Heart right ventricle (tissue), 16 donors: ENCODE data around the gene ONECUT2. TPM values are rescaled to one million over a fixed set of nuclear protein-coding genes. Genes with fewer than 3 reads are reported as not detected.

ENCODE experiments used
- ATAC-seq, 8 donors: fragments of 200-7000 bp; cut with Tn5 transposase; one replicate each; pipeline ENCODE4 v1.9.1; 2020; ENCODE audit warnings: mild to moderate bottlenecking in 8 of 8, moderate library complexity in 8 of 8, moderate number of reproducible peaks in 1 of 8
- DNase-seq, 2 donors: peaks; one replicate each; pipeline ENCODE4 v3.0.0-alpha.2; 2020
- H3K27ac ChIP-seq, 10 donors: fragments of 200-600 bp; sonication (generic) in 2 of 10; one replicate each; pipeline versions ENCODE4 v1.5.0 to v1.8.0; 2020 to 2022; ENCODE audit warnings: mild to moderate bottlenecking in 3 of 10
- H3K27me3 ChIP-seq, 7 donors: fragments of 200-600 bp; one replicate each; pipeline ENCODE4 v1.8.0; 2021 to 2022; ENCODE audit warnings: mild to moderate bottlenecking in 2 of 7
- H3K36me3 ChIP-seq, 9 donors: fragments of 200-600 bp; sonication (generic) in 1 of 9; one replicate each; pipeline versions ENCODE4 v1.5.0 to v1.8.0; 2020 to 2022; ENCODE audit warnings: mild to moderate bottlenecking in 2 of 9
- H3K4me1 ChIP-seq, 9 donors: fragments of 200-600 bp; sonication (generic) in 1 of 9; one replicate each; pipeline versions ENCODE4 v1.5.0 to v1.8.0; 2020 to 2022; ENCODE audit warnings: mild to moderate bottlenecking in 4 of 9
- H3K4me3 ChIP-seq, 10 donors: fragments of 200-600 bp; sonication (generic) in 2 of 10; one replicate each; pipeline versions ENCODE4 v1.5.0 to v1.8.0; 2020 to 2022; ENCODE audit warnings: mild to moderate bottlenecking in 7 of 10, moderate library complexity in 2 of 10
- H3K9me3 ChIP-seq, 11 donors: fragments of 200-600 bp in 10 of 11; sonication (generic) in 2 of 11; one replicate each; pipeline versions ENCODE4 v1.5.0 to v1.8.0; 2013 to 2022; ENCODE audit warnings: mild to moderate bottlenecking in 2 of 11, control low read depth in 1 of 11, moderate library complexity in 1 of 11
- WGBS, 2 donors: extraction: QIAGEN DNeasy Blood & Tissue Kit; methylation state at CpG; one replicate each; pipeline ENCODE4 v1.1.7; 2013; ENCODE audit warnings: inconsistent platforms in 1 of 2; 5-methylcytosine and 5-hydroxymethylcytosine counted together
- intact Hi-C, 10 donors: fragments of 100-400 bp; cut with DNase I; formaldehyde crosslinking; loops; one replicate each; pipeline versions ENCODE4 v1.11.1 to v1.14.2; 2022
- polyA plus RNA-seq, 2 donors: library from polyadenylated mRNA; stranded (reverse); fragments of 200-250 nt; gene quantifications; one replicate each; pipeline ENCODE4 v1.2.3, GENCODE V29; 2013
- total RNA-seq, 10 donors: library from RNA; stranded (reverse); fragmentation: NEBNext Ultra II Directional in 3 of 10; extraction: Animal tissue kit (Norgen Biotek cat#: 25700) in 3 of 10; gene quantifications; one replicate each; pipeline versions ENCODE4 v1.2.1 to v1.2.4, GENCODE V29; 2021 to 2023
- TF ChIP-seq, protein P1 (sequence below), 9 donors: fragments of 200-600 bp; sonication (generic) in 2 of 9; IDR thresholded peaks; one replicate each; pipeline versions ENCODE4 v1.5.0 to v1.8.0; 2021 to 2022; ENCODE audit warnings: antibody characterized with exemption in 9 of 9, mild to moderate bottlenecking in 5 of 9, moderate library complexity in 1 of 9
- donor health status: Arrhythmogenic right ventricular cardiomyopathy.
- donor health status: ischemic (EF 13 %, LVEDD 7.1; RV severe dilation, severe dysfunction).
- donor health status: healthy with polysubstance abuse.
- donor health status: DM: no; HTN: yes; CAD: no.
- donor health status: DM: no; HTN: no; CAD: no.
- donor health status: ischemic (EF 25% LVEDD 6.9; RV normal size, moderate dysfunction).
- donor health status: ischemic (EF 25% LVEDD 5.7; RV mildly dilated, moderate dysfunction).
- donor health status: healthy.
- donor health status: DM: yes; HTN: yes; CAD: no.
- donor health status: Ischemic cardiomyopathy.
- donor health status: ischemic (EF 35%, LVEDD 5.7; RV mildly dilated, moderate dysfunction).
- donor health status: nonischemic (EF 11% LVEDD 7.7; RV severe dilation, severe dysfunction).
- donor health status: DM: yes; HTN: yes; CAD: no.
- donor health status: PGD.
- donor health status: ischemic (EF 29% LVEDD 5.4; RV normal size, mild dysfunction).
- donor health status: nonischemic (EF 23%, LVEDD 6.1; RV moderate dilation, normal function).

The ONECUT2 gene
- total and polyA plus RNA-seq, 12 donors, result under 0.01 to 0.53 (median 0.09) TPM; not detected in 3

DNA sequence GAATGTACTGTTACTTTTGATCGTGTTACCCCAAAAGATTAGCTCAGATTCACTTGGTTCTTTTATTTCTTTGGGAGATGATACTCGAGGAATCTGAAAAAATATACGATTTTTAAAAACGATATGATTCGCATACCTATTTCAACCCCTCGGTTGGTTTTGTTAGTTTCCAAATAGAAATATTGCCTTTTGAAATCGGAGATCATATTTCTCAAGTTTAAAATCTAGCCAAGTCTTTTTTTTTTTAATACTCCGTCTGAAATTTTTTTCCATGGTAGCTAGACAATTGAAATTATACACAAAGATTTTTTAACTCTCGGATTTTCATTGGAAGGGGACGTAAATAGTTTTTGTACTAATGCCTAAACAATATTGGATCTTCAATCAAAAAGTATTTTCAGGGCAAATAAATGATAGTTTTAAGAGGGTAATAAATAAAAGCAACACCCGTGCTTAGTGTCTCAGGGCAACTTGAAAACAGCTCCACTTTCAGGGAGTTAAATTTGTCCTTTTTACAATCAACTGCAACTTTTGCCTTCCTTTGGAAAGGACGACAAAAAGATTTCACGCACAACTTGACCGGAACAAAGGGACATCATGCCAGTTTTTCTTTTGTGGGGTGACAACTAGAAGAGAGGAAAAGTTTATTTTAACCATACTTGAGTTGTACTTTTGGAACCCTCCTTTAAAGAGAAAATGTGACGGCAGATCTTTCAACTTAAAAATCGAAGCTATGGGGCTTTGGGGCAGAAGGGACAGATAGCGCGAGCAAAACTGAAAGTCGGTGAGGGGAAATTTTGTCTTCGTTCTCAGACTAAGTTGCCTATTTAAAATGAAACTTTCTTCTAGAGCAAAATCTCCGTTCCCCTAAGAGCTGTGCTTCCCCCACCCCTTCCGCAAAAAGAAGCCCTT, 5.8 kb upstream of the ONECUT2 start:
- ATAC-seq, result no peak

GRCh38 chr18:57430079-57431001, 4.8 kb upstream of the ONECUT2 start:
- Histone ChIP-seq H3K9me3 (no peaks in the 10 kb centered on the region), H3K27me3 (peaks cover 52 to 100% (median 98%) of the 10 kb centered on the region in 7 donors), H3K27ac (no peak overlapping the region), H3K36me3 (no peaks in the 10 kb centered on the region), H3K4me3 (no peak overlapping the region), H3K4me1 (peaks cover 4 to 35% (median 16%) of the 10 kb centered on the region in 9 donors)
- DNase-seq, result no peak
- TF ChIP-seq, protein P1, sequence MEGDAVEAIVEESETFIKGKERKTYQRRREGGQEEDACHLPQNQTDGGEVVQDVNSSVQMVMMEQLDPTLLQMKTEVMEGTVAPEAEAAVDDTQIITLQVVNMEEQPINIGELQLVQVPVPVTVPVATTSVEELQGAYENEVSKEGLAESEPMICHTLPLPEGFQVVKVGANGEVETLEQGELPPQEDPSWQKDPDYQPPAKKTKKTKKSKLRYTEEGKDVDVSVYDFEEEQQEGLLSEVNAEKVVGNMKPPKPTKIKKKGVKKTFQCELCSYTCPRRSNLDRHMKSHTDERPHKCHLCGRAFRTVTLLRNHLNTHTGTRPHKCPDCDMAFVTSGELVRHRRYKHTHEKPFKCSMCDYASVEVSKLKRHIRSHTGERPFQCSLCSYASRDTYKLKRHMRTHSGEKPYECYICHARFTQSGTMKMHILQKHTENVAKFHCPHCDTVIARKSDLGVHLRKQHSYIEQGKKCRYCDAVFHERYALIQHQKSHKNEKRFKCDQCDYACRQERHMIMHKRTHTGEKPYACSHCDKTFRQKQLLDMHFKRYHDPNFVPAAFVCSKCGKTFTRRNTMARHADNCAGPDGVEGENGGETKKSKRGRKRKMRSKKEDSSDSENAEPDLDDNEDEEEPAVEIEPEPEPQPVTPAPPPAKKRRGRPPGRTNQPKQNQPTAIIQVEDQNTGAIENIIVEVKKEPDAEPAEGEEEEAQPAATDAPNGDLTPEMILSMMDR (IDR thresholded peaks at IDR 0.05), result no peak
- no peak for ATAC-seq
- WGBS, 2 donors, result 2 to 4% methylated on average over 34 of the region's 34 CpGs
- intact Hi-C loops, result loop anchor here in 1 of 10 donors (10.0 kb wide), 1 partner anchor 566 kb away; no protein-coding TSS in a partner anchor

More for the DNA sequence above, 5.8 kb upstream of the ONECUT2 start:
- Histone ChIP-seq H3K4me1 (peaks cover under 1 to 28% (median 10%) of the 10 kb centered on the region in 9 donors), H3K9me3 (no peaks in the 10 kb centered on the region), H3K27me3 (peaks cover 48 to 100% (median 99%) of the 10 kb centered on the region in 7 donors), H3K36me3 (no peaks in the 10 kb centered on the region), H3K27ac (no peak overlapping the region), H3K4me3 (no peak overlapping the region)
- intact Hi-C loops, result loop anchor here in 1 of 10 donors (10.0 kb wide), 1 partner anchor 565 kb away; no protein-coding TSS in a partner anchor
- TF ChIP-seq, protein P1 (IDR thresholded peaks at IDR 0.05), result no peak
- DNase-seq, result no peak
- WGBS, 2 donors, result 6 to 9% methylated on average over 22 of the region's 22 CpGs

DNA sequence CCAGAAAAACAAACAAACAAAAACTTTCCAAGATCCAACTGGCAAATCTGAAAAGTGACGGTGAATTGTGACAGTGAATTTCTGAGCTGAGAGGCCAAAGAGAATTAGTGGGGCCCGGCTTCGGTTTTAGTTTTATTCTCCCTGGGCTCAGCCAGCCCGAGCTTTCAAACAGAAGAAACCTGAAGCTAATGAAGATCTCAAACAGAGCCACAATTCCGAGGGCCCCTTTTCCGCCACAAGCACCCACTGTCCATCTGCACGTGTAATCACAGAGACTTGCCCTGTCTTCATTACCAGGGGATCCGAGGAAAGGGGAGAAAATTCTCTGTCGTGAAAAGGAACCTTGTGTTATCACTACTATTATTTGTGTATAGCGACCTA, 4.2 kb upstream of the ONECUT2 start:
- H3K9me3 ChIP-seq, result no peaks in the 10 kb centered on the region
- peaks cover 4 to 35% (median 16%) of the 10 kb centered on the region in 9 donors for H3K4me1 ChIP-seq
- intact Hi-C loops, result loop anchor here in 1 of 10 donors (10.0 kb wide), 1 partner anchor 566 kb away; no protein-coding TSS in a partner anchor
- no peak for DNase-seq
- no peak overlapping the region for H3K27ac ChIP-seq
- H3K27me3 ChIP-seq, result peaks cover 54 to 96% (median 94%) of the 10 kb centered on the region in 7 donors
- 7 to 10% methylated on average over 10 of the region's 10 CpGs for WGBS, 2 donors
- ATAC-seq, result no peak
- H3K36me3 ChIP-seq, result no peaks in the 10 kb centered on the region
- TF ChIP-seq, protein P1 (IDR thresholded peaks at IDR 0.05), result no peak
- H3K4me3 ChIP-seq, result no peak overlapping the region
